GM18499 (cell line): ENCODE data around the gene TCAIM.
"Not testable (repeated sequence)": the region's sequence is repeated elsewhere in the genome, so short reads cannot be mapped to it uniquely, and the experiment has no call there.

Experiments
- ATAC-seq: cut with Tn5 transposase; IDR thresholded peaks from one replicate; pipeline ENCODE4 v1.9.1; 2021; ENCODE audit warnings: moderate number of reproducible peaks; ENCODE audit not compliant: insufficient read depth, unreplicated experiment

The TCAIM gene

GRCh38 chr3:44411031-44411645, 72.6 kb downstream of the TCAIM start:
- ATAC-seq = no peak

GRCh38 chr3:44412365-44412764, 73.8 kb downstream of the TCAIM start:
- no peak for ATAC-seq

- ATAC-seq = no peak
Observed at GRCh38 chr3:44414517-44415090, 76.0 kb downstream of the TCAIM start.

- no peak for ATAC-seq
Observed at GRCh38 chr3:44415421-44415820, 76.9 kb downstream of the TCAIM start.

- ATAC-seq = no peak
Observed at GRCh38 chr3:44416031-44417030, 77.8 kb downstream of the TCAIM start.

DNA sequence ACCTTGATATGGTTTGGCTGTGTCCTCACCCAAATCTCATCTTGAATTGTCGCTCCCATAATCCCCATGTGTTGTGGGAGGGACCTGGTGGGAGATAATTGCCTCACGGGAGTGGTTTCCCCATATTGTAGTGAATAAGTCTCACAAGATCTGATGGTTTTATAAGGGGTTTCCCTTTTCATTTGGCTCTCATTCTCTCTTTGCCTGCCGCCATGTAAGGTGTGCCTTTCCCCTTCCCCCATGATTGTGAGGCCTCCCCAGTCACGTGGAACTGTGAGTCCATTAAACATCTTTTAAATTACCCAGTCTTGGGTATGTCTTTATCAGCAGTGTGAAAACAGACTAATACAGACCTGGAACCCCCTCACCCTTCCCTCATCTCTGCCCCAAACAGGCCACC, 79.6 kb downstream of the TCAIM start:
- not testable (repeated sequence) for ATAC-seq

GRCh38 chr3:44418549-44418948, 80.0 kb downstream of the TCAIM start:
- ATAC-seq = no peak

- no peak for ATAC-seq
Observed at GRCh38 chr3:44419116-44419922, 80.8 kb downstream of the TCAIM start.

GRCh38 chr3:44419923-44420650, 81.5 kb downstream of the TCAIM start:
- no peak for ATAC-seq

DNA sequence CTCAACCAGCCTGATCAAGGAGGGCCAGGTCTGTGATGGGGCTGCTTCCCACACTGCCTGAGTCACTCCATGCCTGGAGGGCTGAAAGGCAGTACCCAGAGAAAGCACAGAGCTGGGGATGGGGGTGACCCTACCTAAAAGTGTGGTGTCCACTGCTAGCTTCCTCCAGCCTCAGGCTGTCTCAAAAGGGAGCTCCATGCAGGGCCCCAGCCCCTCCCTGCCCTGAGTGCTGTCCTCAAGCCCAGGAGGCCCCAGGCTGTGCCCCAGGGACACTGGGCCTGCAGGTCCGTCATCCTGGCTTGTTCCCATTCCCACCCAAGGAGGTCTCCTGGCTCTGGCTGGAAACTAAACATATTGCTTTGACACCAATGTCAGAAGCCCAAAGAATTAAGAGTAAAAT, 82.1 kb downstream of the TCAIM start:
- ATAC-seq = no peak

DNA sequence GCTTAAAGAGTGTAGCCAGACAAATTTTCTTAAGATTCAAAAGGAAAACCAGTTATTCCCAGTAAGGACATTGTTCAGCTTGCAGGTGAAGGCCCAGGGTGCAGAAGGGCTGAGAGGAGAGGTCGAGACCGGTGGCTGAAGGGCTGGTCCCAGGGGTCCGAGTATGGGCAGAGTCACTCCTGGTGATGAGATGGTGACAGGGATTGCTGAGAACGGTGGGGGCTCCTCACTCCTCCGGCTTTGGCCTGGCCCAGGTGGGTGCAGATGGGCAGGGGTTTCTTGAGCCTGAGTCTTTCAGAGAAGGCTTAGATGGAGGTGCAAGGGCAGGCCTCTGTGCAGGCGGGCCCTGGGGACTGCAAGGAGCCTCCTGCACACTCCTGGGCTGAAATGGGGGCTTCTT, 82.7 kb downstream of the TCAIM start:
- no peak for ATAC-seq

DNA sequence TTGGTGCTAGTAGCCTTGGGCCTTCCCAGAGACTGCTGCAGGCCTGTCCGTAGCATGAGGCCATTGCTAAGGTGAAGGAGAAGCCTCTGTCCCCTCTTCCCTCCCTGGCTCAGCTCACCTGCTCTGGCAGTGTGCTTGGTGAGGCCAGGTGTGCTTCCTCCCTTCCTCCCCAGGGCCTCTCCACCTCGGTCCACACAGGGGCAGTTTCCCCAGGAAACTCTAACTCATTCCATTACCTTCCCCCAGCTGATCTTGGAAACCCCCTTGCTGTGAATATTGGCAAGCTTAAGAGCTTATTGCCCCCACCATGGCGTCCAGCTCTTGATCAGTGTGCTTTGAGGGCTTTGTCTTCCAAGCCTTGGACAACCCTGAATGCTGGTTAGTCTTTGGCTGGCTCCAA, 86.2 kb downstream of the TCAIM start:
- ATAC-seq = no peak

- ATAC-seq = no peak
Observed at GRCh38 chr3:44427683-44428082, 89.1 kb downstream of the TCAIM start.

GRCh38 chr3:44428910-44429309, 90.3 kb downstream of the TCAIM start:
- no peak for ATAC-seq

DNA sequence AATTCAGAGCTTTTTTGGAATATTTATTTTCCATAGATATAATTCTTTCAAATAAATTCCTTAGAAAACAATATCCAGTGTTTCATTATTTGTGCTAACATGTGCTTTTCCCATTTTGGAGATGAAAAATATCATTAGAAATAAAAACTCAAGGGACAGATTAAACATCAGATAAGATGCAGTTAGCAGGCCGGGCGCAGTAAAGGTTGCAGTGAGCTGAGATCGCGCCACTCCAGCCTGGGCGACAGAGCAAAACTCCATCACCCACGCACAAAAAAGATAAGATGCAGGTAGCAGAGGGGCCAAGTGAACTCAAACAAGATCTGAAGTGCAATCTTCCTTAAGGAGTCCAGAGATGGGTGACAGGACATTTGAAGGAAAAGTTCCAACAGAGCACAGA, 90.9 kb downstream of the TCAIM start:
- no peak for ATAC-seq

DNA sequence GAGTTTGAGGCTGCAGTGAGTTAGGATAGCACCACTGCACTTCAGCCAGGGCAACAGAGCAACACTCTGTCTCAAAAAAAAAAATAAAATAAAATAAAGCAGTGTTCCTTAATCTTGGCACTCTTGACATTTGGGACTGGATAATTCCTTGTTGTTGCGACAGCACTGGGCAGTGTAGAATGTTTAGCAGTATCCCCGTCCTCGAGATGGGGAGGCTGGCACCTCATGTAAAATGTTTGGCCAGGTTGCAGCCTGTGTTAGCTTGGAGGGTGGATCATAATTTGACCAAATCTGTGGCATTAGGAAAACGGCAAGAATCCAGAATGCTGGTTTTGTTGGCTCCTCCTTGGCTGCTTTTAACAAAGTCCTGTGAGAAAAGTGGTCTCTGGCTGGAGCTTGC, 91.9 kb downstream of the TCAIM start:
- ATAC-seq = no peak

GRCh38 chr3:44434834-44435510, 96.4 kb downstream of the TCAIM start:
- ATAC-seq = no peak

DNA sequence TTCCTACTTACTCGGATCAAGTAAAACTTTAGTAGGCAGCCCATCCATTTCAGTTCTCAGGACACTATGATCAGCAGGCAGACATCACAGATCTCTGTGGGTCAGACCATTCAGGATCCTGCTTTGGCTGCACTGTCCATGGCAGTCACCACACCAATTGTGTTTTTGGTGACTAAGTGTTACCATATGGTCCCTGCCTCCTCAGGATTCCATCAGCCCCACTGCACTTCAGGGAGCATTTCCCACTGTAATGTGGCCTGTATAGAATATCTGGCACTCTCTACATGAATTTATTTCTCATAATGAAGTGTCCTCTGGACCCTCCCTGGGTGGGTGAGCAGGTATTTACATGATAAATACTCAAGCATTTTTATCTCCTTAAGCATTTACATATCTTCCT, 97.6 kb downstream of the TCAIM start:
- ATAC-seq = no peak

- no peak for ATAC-seq
Observed at GRCh38 chr3:44437800-44438199, 99.2 kb downstream of the TCAIM start.
